Keratinocyte (primary cell): ENCODE data around the gene SLCO3A1.

Source experiments
- EZH2 ChIP-seq: IDR thresholded peaks from one replicate; pipeline ENCODE4 v1.6.1; 2012; ENCODE audit warnings: inconsistent platforms, mild to moderate bottlenecking, low read length, moderate library complexity
- TF ChIP-seq, protein P1 (sequence below), 3 experiments: IDR thresholded peaks in 1 of 3; conservative IDR thresholded peaks in 1 of 3; optimal IDR thresholded peaks in 1 of 3; 2 replicates in 2 of 3; 3 replicates in 1 of 3; pipeline versions ENCODE3 to v1.5.1; 2011; ENCODE audit warnings: low read length in 3 of 3, mild to moderate bottlenecking in 3 of 3, moderate library complexity in 2 of 3, control low read depth in 1 of 3, inconsistent platforms in 1 of 3; ENCODE audit not compliant: insufficient read depth in 2 of 3; ENCODE audit errors: extremely low read depth in 1 of 3

DNA sequence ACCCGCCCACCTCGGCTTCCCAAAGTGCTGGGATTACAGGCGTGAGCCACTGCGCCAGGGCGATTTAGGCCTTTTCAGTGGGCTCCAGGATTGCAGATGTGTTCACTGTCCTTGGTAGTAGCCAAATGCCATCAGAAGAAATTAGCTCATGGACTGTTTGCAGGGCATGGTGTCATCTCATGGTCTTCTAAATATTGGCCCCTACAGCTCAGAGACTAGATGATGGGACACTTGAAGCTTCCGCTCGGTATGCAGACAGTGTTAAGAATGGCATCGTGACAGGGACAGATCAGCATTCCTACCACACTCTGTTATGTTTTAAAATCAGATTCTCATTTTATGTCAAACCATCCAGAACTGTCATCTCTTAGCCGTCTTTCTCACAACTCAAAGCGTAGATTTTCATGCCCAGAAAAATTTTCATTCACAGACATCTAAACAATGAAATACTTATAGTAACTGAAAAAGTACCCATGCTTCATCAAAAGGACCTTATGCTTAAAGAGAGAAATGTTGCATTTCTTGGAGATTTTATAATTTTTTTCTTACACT is 24.9 kb downstream of the SLCO3A1 start:
- TF ChIP-seq, protein P1, sequence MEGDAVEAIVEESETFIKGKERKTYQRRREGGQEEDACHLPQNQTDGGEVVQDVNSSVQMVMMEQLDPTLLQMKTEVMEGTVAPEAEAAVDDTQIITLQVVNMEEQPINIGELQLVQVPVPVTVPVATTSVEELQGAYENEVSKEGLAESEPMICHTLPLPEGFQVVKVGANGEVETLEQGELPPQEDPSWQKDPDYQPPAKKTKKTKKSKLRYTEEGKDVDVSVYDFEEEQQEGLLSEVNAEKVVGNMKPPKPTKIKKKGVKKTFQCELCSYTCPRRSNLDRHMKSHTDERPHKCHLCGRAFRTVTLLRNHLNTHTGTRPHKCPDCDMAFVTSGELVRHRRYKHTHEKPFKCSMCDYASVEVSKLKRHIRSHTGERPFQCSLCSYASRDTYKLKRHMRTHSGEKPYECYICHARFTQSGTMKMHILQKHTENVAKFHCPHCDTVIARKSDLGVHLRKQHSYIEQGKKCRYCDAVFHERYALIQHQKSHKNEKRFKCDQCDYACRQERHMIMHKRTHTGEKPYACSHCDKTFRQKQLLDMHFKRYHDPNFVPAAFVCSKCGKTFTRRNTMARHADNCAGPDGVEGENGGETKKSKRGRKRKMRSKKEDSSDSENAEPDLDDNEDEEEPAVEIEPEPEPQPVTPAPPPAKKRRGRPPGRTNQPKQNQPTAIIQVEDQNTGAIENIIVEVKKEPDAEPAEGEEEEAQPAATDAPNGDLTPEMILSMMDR (optimal IDR thresholded peaks at IDR 0.05 in 1 of 3, IDR thresholded peaks at IDR 0.05 in 1 of 3, conservative IDR thresholded peaks at IDR 0.05 in 1 of 3; ENCODE audit: extremely low read depth in 1 of 3, insufficient read depth in 2 of 3, low read length in 3 of 3) = no peak
- TF ChIP-seq EZH2 = no peak
